Midbrain (tissue), 1 donor: ENCODE data around the gene MKI67.

Experiments used
- DNase-seq: peaks from one replicate; lab custom pipeline; 2025; lab: John Stamatoyannopoulos, UW

Gene MKI67

GRCh38 chr10:128050121-128050516, 76.1 kb downstream of the MKI67 start:
- DNase-seq, result no peak

- DNase-seq, result no peak
Measured at GRCh38 chr10:128049226-128050120, 76.8 kb downstream of the MKI67 start.

GRCh38 chr10:128048819-128049210, 77.4 kb downstream of the MKI67 start:
- no peak for DNase-seq

- DNase-seq, result peak; percentile 13
Measured at GRCh38 chr10:128047991-128048818, 78.0 kb downstream of the MKI67 start.

- DNase-seq, result peak; percentile 4
Measured at GRCh38 chr10:128047351-128047750, 78.9 kb downstream of the MKI67 start.

- DNase-seq, result no peak
Measured at GRCh38 chr10:128046953-128047290, 79.3 kb downstream of the MKI67 start.
